Activated CD4-positive, CD25-positive, alpha-beta regulatory T cell treated with anti-CD3 and anti-CD28 coated beads, Interleukin-2, amount 50 U/mL, for 72 hours (primary cell): ENCODE results near the gene ADGRD1.

ENCODE experiments used
- DNase-seq: peaks from one replicate; pipeline ENCODE4 v3.0.0; 2021

ADGRD1 gene

GRCh38 chr12:131094831-131095805 is 141.4 kb downstream of the ADGRD1 start:
- DNase-seq, result no peak

- no peak for DNase-seq
These were observed 142.3 kb downstream of the ADGRD1 start for GRCh38 chr12:131095826-131096680.

- no peak for DNase-seq
These were observed 143.0 kb downstream of the ADGRD1 start for GRCh38 chr12:131096681-131097181.

- no peak for DNase-seq
These were observed 143.8 kb downstream of the ADGRD1 start for GRCh38 chr12:131097202-131098177.

- peak; percentile 14 for DNase-seq
These were observed 144.7 kb downstream of the ADGRD1 start for GRCh38 chr12:131098178-131098981.

- no peak for DNase-seq
These were observed 146.4 kb downstream of the ADGRD1 start for GRCh38 chr12:131100031-131100674.

GRCh38 chr12:131101006-131101405 is 147.3 kb downstream of the ADGRD1 start:
- DNase-seq, result no peak

GRCh38 chr12:131101703-131102492 is 148.2 kb downstream of the ADGRD1 start:
- DNase-seq, result no peak

- DNase-seq, result no peak
These were observed 148.8 kb downstream of the ADGRD1 start for GRCh38 chr12:131102493-131102931.

- no peak for DNase-seq
These were observed 149.4 kb downstream of the ADGRD1 start for GRCh38 chr12:131102991-131103668.

- DNase-seq, result no peak
These were observed 150.2 kb downstream of the ADGRD1 start for GRCh38 chr12:131103669-131104462.

GRCh38 chr12:131104463-131105350 is 151.0 kb downstream of the ADGRD1 start:
- peak; percentile 84 for DNase-seq

- DNase-seq, result no peak
These were observed 151.6 kb downstream of the ADGRD1 start for GRCh38 chr12:131105351-131105735.

- DNase-seq, result no peak
These were observed 152.1 kb downstream of the ADGRD1 start for GRCh38 chr12:131105736-131106348.

GRCh38 chr12:131106349-131106941 is 152.7 kb downstream of the ADGRD1 start:
- no peak for DNase-seq
